Erythroblast (primary cell): ENCODE measurements around the gene SUN1.

Source experiments
- GATA1 ChIP-seq: IDR thresholded peaks from 2 replicates; pipeline ENCODE4 v1.6.1; 2011; ENCODE audit warnings: low read depth, mild to moderate bottlenecking, control low read depth, low read length, moderate library complexity
- POLR2A ChIP-seq: IDR thresholded peaks from 2 replicates; pipeline ENCODE4 v1.6.1; 2011; ENCODE audit warnings: mild to moderate bottlenecking, low read length

- TF ChIP-seq POLR2A (no peak), GATA1 (no peak)
These were observed 595 bp upstream of the SUN1 start for GRCh38 chr7:831596-832166.
